MM.1S (cell line): ENCODE results near the gene BRIP1.

Source experiments
- CTCF ChIP-seq: fragments of 300-600 bp; sonication (generic); IDR thresholded peaks from 2 replicates; pipeline ENCODE4 v1.5.1; 2016; ENCODE audit warnings: antibody characterized with exemption, low read length, mixed read lengths
- EZH2 ChIP-seq: fragments of 300-600 bp; sonication (generic); optimal IDR thresholded peaks from 2 replicates; pipeline ENCODE3; 2017; ENCODE audit warnings: low read depth, mild to moderate bottlenecking, antibody characterized with exemption, low read length, mixed read lengths

GRCh38 chr17:61689610-61690180 lies 173.6 kb downstream of the BRIP1 start:
- TF ChIP-seq CTCF (no peak), EZH2 (no peak)
